Stimulated activated CD4-positive, alpha-beta T cell treated with anti-CD3 and anti-CD28 coated beads, Interleukin-12 subunit alpha, Interleukin-12 subunit beta, amount 100 ng/mL, for 24 hours (primary cell): ENCODE data around the gene GABRR2.
"Not testable (repeated sequence)": the region's sequence is repeated elsewhere in the genome, so short reads cannot be mapped to it uniquely, and the experiment has no call there.

Experiments used
- DNase-seq, 2 experiments: peaks; one replicate each; pipeline ENCODE4 v3.0.0-alpha.2; 2020; ENCODE audit warnings: low read depth in 2 of 2

The GABRR2 gene

DNA sequence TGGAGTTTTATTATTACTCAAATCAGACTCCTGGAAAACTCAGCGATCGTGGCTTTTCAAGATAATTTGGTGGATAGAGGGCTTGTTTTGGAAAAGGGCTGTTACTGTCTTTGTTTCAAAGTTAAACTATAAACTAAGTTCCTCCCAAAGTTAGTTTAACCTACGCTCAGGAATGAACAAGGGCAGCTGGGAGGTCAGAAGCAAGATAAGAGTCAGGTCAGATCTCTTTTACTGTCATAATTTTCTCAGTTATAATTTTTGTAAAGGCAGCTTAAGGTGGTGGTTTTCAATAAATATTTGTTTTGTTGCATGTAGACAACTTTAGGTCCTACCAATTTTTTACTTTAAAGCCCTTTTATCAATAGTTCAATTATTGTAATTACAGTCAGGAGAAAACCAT, 9.2 kb upstream of the GABRR2 start:
- DNase-seq, result no peak

DNA sequence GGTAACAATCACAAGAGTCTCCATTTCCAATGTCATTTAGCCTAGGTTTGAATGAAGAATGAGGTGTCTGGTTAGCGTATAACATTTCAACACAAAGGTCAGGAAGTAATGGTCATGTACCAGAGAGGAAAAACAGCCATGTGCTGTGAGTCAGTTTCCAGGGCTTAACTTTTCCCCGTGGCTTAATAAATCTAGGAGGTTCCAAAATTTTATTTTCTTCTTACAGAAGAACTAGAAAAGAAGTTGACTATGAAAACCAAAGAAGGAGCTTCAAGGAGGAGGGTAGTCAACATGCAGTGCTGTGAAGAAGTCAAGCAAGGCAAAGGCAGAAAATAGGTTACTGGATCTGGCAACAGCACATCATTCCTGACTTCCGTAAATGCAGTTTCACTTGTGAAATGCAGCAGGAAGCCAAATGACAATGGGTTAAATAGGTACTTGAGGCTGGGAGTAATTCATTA, 8.4 kb upstream of the GABRR2 start:
- no peak for DNase-seq

DNA sequence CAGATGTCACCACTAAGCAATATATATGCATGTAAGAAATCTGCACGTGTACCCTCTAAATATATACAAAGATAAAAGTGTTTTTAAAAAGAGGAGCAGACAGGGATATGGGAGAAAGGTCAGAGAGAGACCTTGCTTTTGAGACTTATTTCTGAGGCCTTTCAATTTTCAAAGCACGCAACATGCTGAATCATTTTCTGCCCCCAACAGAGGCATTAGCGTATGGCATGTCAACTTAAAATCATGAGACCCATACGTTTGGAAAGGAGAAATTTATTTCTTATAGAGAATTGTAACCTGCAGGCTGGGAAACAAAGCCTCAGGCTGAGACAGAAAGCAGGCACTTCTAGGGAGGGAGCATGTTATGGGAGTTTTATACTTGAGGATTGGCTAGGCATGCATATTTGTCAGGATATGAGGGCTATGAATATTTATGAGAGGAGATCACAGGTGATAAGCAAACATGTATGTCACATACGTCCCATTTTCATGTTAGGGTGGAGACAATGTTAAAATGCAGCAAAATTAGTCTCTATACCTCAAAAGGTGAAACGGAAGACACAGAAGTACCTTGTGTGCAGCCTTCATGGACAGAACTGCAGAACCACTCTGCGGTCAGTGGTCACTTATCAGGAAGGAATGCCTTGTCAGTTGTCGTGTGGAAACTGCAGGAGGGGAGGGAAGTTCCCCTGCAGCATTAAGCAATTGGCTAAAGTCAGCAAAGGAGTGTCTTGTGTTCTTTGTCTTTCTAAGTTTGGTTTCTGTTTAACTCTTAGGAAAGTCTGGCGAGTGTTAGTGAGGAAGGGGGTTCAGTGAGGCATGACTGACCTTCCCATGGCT, 6.3 kb upstream of the GABRR2 start:
- no peak for DNase-seq

DNA sequence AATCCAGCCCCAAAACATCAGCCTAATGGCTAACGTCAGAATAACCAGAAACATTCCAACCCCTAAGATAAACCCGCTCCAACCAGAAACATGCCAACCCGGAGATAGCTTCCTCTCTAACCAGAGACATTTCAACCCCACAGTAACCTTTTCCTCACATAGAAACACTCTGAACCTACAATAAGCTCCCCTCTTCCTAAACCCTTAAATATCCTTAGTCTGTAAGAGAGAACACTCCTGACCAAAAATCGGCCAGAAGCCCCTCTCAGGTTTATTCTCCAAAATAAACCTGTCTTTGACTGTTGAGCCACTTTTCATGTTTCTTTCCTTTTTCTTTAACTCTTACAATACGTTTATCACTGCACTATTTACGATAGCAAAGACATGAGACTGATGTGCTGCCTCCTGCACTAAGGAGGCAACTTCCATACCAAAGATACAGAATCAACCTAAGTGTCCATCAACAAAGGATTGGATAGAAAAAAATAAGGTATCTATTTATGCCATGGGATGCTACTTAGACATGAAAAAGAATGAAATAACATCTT, 5.0 kb upstream of the GABRR2 start:
- DNase-seq, result no peak

DNA sequence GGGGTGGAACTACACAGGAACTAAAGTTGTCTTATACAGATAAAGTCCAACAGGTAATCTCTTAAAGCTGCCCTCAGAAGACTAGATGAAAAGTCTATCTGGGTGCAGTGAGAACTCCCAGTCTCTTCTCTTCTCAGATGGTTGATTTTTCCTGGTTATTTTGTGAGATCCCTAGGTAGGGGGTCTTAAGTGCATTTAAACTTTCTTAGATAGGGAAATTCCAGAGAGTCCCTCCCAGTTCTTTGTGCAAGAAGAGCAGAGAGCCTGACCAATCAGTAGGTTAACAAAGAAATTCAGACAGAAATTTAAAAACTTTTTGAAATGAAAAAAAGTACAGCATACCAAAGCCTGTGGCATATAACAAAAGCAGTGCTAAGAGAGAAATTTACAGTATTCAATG, 2.0 kb upstream of the GABRR2 start:
- DNase-seq, result no peak

DNA sequence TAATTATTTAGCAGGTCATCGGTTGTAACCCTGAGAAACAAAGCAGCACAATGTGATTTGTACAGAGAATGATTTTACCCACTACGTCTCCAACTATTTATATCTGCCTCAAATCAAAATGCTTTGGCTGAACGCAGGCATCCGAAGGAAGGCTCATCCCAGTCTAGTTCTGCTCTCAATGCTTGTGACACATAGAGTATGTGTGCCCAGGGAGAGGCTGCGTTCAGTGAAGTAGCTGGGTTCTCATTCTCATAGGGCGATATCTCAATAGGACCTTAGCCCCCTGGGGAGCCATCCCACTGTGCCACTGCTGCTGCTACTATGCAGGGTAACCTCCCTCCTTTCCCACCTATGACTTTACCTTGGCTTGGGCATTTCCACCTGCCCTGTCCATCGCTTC, 407 bp downstream of the GABRR2 start:
- DNase-seq, result no peak

DNA sequence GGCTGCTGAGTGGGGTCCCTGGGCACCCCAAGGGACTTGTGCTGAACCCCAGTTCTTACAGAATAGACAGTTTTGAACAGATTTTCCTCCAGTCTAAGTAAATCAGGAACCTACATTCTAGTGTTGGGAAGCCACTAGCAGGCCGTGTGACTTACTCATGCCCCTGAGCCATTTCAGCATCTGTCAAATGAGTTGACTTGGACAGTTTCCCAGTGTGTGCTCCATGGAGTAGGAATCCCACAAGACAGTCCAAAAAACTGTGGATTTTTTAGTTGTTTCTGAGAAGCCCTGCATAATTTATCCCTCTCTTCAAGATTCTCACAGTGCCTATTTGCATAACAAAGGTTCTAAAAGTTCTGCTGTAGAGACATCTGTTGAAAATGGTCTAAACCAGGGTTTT, 2.1 kb downstream of the GABRR2 start:
- DNase-seq, result no peak

GRCh38 chr6:89311853-89312531, 3.1 kb downstream of the GABRR2 start:
- no peak for DNase-seq

DNA sequence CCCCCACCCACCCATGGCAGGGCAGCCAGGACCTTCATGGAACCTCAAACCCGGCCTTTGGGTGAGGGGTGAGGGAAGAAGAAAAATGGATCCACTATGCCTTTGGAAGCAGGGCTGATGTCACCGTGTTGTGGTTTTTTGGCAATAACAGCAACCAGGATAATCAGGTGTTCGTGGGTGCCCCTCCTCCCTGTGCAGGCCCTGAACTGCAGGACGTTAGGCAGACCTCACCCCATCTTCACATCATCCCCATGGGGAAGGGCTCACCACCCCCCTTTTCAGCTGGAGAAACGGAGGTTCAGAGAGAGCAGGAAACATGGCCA, 3.6 kb downstream of the GABRR2 start:
- no peak for DNase-seq

DNA sequence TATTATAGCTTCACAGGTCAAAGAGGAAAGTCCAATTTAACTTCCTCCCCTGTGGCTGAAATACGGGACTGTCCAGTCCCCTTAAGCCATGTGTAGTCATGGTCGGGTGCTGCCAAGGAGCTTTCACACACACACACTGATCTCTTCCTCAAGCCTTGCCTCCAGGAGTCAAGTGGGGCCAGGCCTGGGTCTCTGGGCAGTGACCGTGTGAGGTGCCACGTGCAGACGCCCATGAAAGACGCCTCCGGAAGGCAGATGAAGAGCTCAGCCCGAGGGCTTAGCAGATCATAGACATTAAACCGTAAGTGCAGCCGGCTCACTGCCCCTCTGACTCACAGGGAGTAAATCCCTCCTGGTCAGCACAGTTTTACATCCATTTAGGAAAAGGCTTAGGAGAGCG, 4.2 kb downstream of the GABRR2 start:
- DNase-seq, result no peak

DNA sequence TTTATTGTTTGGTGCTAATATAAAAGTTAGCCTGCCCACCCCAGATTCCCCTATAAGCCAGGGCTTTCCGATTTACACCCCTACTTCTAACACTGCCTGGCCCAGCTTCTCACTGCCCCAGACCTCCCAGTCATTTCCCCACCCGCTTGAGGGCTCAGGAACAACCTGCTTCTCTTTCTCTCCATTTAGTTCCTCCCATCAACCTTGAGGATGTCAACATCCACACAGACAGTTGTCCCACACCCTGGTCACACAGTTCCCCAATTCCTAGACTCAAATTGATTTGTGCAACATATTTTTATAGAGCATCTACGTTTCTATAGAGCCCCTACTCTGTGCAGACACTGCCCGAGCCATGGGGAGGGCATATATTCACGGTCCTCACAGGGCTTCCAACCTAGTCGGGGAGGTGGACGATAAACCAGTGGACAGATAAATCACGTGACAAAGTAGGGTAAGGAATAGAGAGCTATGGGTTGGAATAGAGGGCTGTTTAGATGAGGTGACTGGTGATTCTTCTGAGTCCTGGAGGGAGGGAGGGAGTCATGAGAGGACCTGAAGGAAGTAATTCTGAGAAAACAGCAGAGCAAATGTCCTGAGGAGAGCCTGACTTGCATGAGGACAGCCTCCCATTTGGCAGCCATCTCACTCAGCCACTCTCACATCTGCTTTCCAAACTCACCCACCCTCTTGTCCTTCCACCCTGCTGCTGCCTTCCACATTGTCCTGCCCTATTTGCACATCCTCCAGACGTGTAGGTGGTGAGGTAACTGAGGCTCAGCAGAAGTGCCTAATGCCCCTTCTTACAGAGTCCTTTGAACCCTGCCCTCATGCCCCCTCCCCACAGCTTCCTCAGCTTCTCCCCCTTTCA, 6.3 kb downstream of the GABRR2 start:
- no peak for DNase-seq

- not testable (repeated sequence) for DNase-seq
These were observed 10.6 kb downstream of the GABRR2 start for GRCh38 chr6:89304517-89304916.

GRCh38 chr6:89302936-89303335, 12.2 kb downstream of the GABRR2 start:
- no peak for DNase-seq

DNA sequence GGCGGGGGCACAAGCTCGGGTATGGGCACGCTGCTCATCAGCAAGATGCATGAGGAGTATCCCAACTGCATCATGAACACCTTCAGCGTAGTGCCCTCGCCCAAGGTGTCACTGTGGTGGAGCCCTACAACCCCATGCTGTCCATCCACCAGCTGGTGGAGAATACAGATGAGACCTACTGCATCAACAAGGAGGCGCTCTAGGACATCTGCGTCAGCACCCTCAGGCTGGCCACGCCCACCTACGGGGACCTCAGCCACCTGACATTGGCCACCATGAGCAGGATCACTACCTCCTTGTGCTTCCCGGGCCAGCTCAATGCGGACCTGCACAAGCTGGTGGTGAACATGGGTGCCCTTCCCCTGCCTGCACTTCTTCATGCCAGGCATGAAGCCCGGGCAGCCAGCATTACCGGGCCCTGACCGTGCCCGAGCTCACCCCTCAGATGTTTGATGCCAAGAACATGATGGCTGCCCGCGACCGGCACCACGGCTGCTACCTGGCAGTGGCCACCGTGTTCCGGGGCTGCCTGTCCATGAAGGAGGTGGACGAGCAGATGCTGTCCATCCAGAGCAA, 12.8 kb downstream of the GABRR2 start:
- DNase-seq, result no peak

GRCh38 chr6:89301586-89302194, 13.4 kb downstream of the GABRR2 start:
- no peak for DNase-seq

- DNase-seq, result no peak
These were observed 15.6 kb downstream of the GABRR2 start for GRCh38 chr6:89299466-89299850.

DNA sequence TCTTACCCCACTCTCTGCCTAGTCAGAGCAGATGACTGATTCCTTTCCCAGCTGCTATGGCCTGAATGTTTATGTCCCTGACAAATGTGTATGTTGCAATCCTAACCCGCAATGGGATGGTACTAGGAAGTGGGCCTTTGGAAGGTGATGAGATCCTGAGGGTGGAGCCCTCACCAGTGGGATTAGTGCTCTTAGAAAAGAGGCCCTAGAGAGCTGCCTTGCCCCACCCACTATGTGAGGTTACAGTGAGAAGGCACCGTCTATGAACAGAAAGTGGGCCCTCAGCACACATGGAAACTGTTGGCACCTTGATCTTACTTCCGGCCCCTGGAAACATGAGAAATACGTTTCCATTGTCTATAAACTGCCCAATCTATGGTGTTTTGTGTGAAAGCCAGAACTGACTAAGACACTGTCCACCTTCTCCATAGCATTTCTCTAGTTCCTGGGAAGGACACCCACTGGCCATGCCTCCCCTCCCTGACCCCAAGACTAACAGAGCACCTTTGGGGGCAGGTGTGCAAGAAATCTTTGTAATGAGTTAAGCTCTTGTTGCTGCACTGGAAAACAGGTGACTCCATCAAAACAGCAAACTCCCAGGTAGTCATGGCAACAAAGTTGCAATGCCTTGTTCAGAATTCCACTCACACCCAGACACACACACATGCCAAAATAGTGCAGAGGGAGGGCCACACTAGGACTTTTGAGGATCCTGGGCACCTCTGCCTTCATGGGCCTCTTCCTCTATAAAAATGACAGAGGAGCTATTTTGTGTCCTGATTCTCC, 16.2 kb downstream of the GABRR2 start:
- peak in 1 of 2 experiments; percentile 20 for DNase-seq

DNA sequence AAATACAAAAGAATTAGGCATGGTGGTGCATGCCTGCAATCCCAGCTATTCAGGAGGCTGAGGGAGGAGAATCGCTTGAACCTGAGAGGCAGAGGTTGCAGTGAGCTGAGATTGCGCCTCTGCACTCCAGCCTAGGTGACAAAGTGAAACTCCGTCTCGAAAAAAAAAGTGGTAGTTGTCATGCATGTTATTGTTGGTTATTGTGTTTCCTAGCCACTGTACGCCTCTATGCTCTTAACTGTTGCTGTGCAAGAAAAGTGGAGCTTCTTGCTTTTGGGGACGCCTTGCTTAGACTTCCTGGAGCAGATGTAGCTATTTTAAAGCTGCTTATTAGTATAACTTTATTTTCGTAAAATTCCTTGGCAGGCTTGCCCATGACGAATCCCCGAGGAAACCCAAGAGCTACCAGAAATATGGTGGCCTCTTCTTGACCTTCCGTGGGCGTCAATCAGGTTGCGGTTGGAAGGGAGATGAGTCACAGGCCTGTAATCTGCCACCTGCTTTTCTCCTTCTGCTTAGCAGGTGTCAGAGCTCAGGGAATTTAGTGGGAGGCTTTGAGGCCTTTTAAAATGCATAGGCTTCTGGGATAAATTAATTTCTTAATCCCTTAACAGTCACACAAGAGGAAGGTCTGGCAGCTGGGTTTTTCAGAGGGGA, 17.3 kb downstream of the GABRR2 start:
- DNase-seq, result peak; percentile 19 to 50

DNA sequence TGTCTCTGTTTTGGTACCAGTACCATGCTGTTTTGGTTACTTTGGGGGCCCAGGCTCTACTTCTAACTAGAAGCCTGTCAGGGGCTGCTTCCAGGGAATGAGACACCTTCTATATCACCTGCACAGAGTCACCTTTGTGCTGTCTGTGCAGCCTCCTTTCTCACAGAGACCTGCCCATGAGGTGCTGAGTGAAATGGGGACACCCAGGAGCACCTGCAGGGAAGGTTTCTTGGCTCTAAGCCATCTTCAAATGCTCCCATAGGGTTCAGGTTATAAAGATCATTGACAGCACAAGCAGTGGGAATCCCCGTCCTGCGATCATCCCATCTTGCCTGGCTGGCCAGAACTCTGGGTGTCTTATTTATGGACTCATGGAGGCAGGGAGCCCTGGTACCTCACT, 19.1 kb downstream of the GABRR2 start:
- DNase-seq, result no peak

GRCh38 chr6:89295116-89295515, 20.0 kb downstream of the GABRR2 start:
- not testable (repeated sequence) for DNase-seq
